HL-60/S4 treated with retinoic acid at 250 ng/mL for 4 days and 3 days (cell line): Measurements from ENCODE around the gene KCNF1.

Source experiments
- in situ Hi-C: fragments of 300-500 bp; cut with MboI; formaldehyde crosslinking; loops from 2 replicates; pipeline ENCODE4 v1.7.0; 2022; ENCODE audit warnings: low sequenced_read_pairs

The KCNF1 gene

DNA sequence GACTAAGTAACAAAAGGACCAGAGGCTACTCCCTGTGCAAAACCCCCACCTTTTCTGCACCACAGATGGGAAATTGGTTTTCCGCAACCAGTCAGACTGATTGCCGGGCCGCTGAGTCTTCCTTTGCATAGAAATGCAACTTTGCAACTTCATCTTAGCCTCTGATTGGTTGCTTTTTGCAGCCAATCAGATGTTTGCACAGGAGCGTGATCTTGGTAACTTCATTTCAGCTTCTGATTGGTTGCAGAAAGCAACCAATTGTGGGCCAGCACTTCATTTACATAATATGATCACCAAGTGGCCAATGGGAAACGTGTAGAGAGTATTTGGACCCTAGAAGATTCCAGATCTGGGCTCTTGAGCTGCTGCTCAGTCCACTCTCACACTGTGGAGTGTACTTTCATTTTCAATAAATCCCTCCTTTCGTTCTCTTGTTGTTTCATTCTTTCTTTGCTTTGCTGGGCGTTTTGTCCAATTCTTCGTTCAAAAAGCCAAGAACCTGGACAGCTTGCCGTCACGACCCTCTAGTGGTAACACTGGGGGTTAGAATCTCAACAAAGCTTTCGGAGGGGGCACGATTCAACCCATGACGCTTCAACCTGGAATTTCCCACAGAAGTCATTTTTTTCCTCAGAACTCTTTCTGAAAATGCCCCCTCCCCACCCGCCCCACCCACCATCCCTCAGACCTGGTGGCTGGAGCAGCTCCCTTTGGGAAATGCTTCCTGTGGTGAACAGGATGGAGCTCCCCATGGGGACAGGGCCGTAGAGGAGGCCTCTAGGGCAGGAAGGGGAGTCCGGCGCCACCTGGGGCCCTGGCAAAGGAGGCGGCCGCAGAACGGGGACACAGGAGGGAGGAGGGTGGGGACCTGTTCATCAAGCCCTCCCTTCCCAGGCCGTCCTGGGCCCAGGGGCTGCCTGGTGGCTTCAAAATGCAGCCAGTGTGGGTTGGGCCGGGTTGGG is 31.8 kb upstream of the KCNF1 start:
- in situ Hi-C loops = no loop called here

- in situ Hi-C loops = no loop called here
Measured at GRCh38 chr2:10880586-10881321, 31.0 kb upstream of the KCNF1 start.

- in situ Hi-C loops = no loop called here
Measured at GRCh38 chr2:10882568-10882967, 29.2 kb upstream of the KCNF1 start.

DNA sequence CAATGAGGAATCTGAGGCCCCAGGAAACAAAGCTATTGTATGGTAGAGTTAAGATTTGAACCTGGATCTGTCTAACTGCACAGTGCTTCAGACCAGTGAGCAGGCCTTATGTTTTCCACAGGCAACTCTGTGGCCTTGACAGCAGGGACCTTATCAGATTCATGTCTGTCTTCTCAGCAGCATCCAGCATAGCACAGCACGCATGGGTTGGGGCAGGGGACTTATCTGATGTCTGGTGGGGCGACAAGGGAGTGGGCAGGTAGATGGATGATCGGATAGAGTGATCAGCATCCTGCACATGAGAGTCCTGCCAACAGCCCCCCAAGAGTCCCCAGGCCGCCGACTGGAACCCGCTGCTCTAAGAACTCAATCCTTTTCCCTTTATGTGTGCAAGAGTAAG is 28.7 kb upstream of the KCNF1 start:
- in situ Hi-C loops = no loop called here

DNA sequence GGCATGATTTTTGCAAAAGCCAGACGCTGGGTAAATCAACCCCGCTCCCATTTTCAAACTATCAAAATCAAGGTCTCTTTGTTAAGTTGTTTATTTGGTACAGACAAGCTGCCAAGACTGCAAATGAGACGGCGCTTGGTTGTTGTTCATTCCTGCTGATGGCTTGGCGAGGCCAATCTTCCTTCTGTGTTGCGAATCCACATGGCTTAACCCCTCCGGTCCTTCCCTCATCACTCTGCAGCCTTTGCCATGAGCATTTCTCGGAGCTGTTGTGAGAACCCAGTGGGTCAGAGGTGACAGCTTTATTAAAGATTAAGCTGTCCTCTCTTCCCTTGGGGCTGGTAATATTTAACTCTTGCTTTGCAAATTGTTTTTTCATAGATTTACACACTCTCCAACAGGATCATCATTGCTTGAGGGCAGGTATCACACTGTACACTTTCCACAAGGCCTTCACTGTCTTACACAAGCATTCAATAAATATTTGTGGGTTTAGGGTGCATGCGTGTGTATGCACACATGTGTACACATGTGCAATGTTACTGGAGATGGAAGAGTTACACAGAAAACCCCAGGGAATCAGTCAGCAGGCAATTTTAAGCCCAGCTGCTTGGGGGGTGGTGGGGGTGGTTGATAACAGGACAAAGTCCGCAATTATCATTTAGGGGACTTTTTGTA is 27.8 kb upstream of the KCNF1 start:
- in situ Hi-C loops = no loop called here

DNA sequence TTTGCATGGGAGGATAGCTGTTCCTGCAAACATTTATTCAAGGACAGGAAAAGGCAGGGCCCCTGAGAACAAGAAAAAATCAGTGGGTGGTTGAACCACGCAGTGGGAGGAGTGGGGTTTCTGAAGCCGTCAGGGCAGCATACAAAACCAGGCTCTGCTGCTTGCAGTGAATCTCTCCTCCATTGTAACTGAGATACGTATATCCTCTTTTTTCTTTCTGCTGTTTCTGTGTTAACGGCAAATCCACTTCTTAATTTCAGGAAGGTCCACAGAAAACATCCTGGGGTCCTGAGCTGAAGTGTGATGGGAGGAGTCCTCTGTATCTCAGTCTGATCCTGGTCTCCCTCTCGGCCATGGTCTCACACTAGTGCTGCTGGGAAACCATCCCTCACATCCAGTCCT is 27.2 kb upstream of the KCNF1 start:
- in situ Hi-C loops = no loop called here

- in situ Hi-C loops = no loop called here
Measured at GRCh38 chr2:10885094-10885860, 26.5 kb upstream of the KCNF1 start.

GRCh38 chr2:10887476-10887875 is 24.3 kb upstream of the KCNF1 start:
- in situ Hi-C loops = no loop called here

- in situ Hi-C loops = no loop called here
Measured at GRCh38 chr2:10889651-10890215, 22.0 kb upstream of the KCNF1 start.

DNA sequence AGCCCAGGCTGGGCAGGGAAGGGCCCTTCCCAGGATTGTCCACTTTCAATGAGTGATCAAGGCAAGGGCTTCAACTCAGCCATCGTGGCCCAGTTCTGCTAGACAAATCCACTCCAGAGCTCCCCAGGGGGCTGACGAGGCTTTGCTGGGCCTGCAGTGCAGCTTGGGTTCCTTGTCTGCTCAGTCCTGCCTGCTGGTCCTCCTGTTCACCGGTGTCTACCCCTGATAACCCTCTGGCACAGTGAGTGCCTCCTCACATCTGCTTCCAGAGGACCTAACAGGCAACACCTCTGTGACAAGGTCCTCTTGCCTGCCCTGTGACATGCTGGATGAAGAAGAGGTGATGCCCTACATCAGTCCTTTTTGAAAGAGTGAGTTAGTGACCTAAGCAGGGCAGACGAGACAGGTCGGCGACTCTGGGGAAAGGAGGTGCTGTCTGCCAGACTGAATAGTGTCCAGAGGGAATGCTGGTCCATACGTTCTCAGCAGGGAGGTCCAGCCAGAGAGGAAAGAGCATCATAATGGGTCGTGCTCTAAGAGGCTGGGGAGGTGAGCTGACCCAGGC is 20.9 kb upstream of the KCNF1 start:
- in situ Hi-C loops = no loop called here

DNA sequence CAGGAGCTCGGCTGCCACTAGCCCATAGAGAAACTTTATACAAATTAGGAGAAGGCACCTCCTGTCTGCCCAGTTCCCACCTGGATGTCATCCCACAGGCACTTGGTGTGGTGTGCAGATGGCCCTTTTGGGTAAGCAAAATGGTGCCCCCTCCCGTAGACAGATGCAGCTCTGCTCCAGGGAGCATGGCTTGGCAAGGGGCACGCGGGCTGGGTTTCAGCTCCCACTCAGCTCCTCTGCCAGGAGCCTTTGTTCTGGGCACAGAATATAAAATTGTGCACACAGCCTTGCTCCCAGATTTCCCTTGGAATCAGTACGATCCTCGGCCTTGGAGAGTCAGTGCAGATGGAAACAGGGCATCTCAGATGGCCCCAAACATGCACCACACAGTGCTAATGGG is 20.3 kb upstream of the KCNF1 start:
- in situ Hi-C loops = no loop called here

- in situ Hi-C loops = no loop called here
Measured at GRCh38 chr2:10891848-10892247, 19.9 kb upstream of the KCNF1 start.

- in situ Hi-C loops = no loop called here
Measured at GRCh38 chr2:10892316-10892715, 19.4 kb upstream of the KCNF1 start.

DNA sequence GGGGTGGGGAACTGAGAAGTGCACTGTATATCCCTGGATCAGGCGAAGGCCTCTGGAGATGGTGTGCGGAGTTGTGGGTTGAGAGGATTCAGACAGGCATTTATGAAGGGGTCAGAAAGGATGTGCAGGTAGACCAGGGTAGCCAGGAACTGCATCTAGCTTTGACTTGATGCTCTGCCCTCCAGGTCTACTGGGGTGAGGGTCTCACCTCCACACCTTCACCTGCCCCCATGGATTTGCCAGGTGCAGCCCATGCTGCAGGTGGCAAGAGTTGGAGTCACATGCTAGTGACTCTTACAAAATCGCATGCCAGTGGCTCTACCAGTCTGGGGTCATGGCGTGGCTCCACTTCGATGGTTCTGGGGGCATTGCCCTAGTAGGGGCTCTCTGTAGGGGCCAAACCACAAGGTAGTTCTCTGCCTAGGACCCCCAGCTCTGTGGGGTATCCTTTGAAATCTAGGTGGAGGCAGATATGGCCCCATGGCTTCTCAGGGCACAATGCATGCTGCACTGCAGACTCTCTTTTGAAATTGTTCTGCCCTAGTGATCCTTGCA is 18.9 kb upstream of the KCNF1 start:
- in situ Hi-C loops = no loop called here

- in situ Hi-C loops = no loop called here
Measured at GRCh38 chr2:10894264-10894935, 17.3 kb upstream of the KCNF1 start.

GRCh38 chr2:10895231-10895630 is 16.5 kb upstream of the KCNF1 start:
- in situ Hi-C loops = no loop called here

DNA sequence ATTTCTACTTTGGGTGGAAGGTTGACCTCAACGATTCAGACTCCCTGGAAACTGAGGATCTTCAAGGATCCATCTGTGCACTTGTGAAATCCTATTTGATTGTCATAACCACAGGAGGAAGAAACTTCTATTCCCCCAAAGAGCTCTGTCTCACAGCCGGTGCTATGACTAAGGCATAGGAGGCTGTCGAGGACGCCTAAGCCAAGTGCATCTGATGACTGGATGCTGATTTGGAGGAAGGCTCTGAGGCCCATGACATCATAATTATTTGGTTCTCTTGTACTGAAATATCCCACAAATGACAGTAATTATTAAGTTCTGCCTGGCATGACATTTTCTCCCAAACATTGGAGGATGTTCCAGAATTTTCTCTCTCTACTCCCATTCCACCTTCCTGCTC is 13.8 kb upstream of the KCNF1 start:
- in situ Hi-C loops = no loop called here

DNA sequence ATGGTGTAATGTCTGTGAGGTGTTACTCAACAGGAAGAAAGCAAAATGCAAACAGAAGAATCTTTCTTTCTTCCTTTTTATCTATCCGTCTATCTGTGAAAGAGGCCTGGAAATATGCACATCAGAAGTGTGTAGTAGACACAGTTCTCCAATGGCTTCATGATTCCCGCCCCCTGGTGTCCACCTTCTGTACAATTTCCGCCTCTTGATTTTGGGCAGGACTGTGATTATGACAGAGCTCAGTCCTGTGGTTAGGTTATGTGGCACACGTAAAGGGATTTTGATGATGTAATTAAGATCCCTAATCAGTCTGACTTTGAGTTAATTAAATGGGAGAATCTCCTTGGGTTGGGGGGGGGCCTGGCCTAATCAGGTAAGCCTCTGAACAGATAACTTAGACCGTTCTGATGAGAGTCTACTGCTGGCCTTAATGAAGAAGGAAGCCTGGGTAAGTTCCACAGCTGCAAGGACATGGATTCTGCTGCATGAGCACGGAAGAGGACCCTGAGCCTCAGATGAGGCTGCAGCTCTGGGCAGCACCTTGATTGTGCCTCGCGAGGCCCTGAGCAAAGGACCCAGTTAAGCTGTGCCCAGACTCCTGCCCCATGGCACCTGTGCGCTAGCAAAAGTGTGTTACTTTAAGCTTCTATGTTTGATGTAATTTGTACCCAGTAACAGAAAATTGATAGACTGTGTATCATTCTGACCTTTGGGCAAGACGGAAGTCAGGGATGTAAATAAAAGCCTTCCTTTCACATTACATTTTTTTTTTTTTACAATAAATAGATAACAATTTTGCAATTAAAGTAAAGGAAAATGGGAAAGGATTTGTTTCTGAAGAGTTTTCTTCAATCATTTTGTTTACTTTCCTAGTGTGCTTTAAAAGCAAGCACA is 11.3 kb upstream of the KCNF1 start:
- in situ Hi-C loops = no loop called here
